HCT116 (cell line): ENCODE measurements around the gene MORN5. TPM values are rescaled to one million over a fixed set of nuclear protein-coding genes. Genes with fewer than 3 reads are reported as not detected.
"Not testable (repeated sequence)": the region's sequence is repeated elsewhere in the genome, so short reads cannot be mapped to it uniquely, and the experiment has no call there.

Experiments
- ATAC-seq: fragments of 200-7000 bp; cut with Tn5 transposase; 2 replicates; pipeline ENCODE4 v1.9.1; 2020; ENCODE audit warnings: mild to moderate bottlenecking, moderate library complexity
- BruUV-seq: library from RNA; stranded (reverse); fragments of 400-500 nt; replicated peaks from 2 replicates; lab custom pipeline; 2021; lab: Mats Ljungman, UMichigan
- CTCF ChIA-PET: fragments of 300-600 bp; sonication (Branson Sonifier 250); formaldehyde crosslinking; loops from one replicate; lab custom pipeline; 2021; ENCODE audit warnings: antibody characterized with exemption; lab: Charles Lee
- POLR2A ChIA-PET: fragments of 300-600, 350-600 bp; sonication (Branson Sonifier 250); formaldehyde crosslinking; loops from one replicate; lab custom pipeline; 2021; ENCODE audit warnings: antibody characterized with exemption; lab: Charles Lee
- RAD21 ChIA-PET, 2 experiments: fragments of 300-600 bp; sonication (Branson Sonifier 250); formaldehyde crosslinking; loops; one replicate each; lab custom pipeline; 2023; ENCODE audit warnings: low total read pairs in 2 of 2; ENCODE audit not compliant: uncharacterized antibody in 2 of 2, unreplicated experiment in 2 of 2, low non-redundant PET in 1 of 2; lab: Charles Lee
- DNase-seq: peaks from one replicate; pipeline ENCODE4 v3.0.0-alpha.2; 2010; ENCODE audit warnings: low read depth, low spot score
- H2AFZ ChIP-seq: fragments of 200-600 bp; shearing (Covaris generic), sonication (generic); 2 replicates; pipeline ENCODE4 v1.6.1; 2017; ENCODE audit warnings: low read depth, mixed run types, mixed read lengths, antibody characterized with exemption, low read length; ENCODE audit not compliant: poor library complexity, severe bottlenecking
- H3K27ac ChIP-seq: 2 replicates; pipeline ENCODE4 v1.5.1; 2012; ENCODE audit warnings: low read depth, low read length
- H3K27me3 ChIP-seq: fragments of 200-600 bp; sonication (generic); 2 replicates; pipeline ENCODE4 v1.6.1; 2016; ENCODE audit warnings: mixed run types, low read length, mixed read lengths; ENCODE audit not compliant: insufficient read depth
- H3K36me3 ChIP-seq, 2 experiments: fragments of 200-500 bp in 1 of 2; fragments of 200-600 bp in 1 of 2; sonication (Bioruptor generic) in 1 of 2; sonication (generic) in 1 of 2; 2 replicates each; pipeline versions ENCODE4 v1.5.1 to v1.6.1; 2014 to 2016; ENCODE audit warnings: low read length in 2 of 2, inconsistent platforms in 1 of 2, mixed read lengths in 1 of 2, mixed run types in 1 of 2; ENCODE audit not compliant: insufficient read depth in 2 of 2, control insufficient read depth in 1 of 2
- H3K4me1 ChIP-seq, 2 experiments: fragments of 200-600 bp in 1 of 2; sonication (generic) in 1 of 2; 2 replicates each; pipeline versions ENCODE4 v1.5.1 to v1.6.1; 2012 to 2017; ENCODE audit warnings: low read length in 2 of 2, inconsistent platforms in 1 of 2, mild to moderate bottlenecking in 1 of 2, mixed read lengths in 1 of 2, mixed run types in 1 of 2, moderate library complexity in 1 of 2; ENCODE audit not compliant: insufficient read depth in 2 of 2, control insufficient read depth in 1 of 2
- H3K4me2 ChIP-seq: fragments of 200-600 bp; sonication (generic); 2 replicates; pipeline ENCODE4 v1.6.1; 2017; ENCODE audit warnings: mixed run types, low read length, mixed read lengths
- H3K4me3 ChIP-seq, 2 experiments: fragments of 200-600 bp in 1 of 2; sonication (generic) in 1 of 2; replicated peaks in 1 of 2; 2 replicates each; pipeline ENCODE4 v1.5.1; 2011 to 2016; ENCODE audit warnings: low read length in 2 of 2, control low read depth in 1 of 2, low read depth in 1 of 2, mild to moderate bottlenecking in 1 of 2, mixed read lengths in 1 of 2, mixed run types in 1 of 2
- H3K79me2 ChIP-seq: fragments of 200-600 bp; sonication (generic); 2 replicates; pipeline ENCODE4 v1.6.1; 2017; ENCODE audit warnings: mild to moderate bottlenecking, mixed run types, low read length, moderate library complexity, mixed read lengths; ENCODE audit not compliant: insufficient read depth
- H3K9ac ChIP-seq: fragments of 200-600 bp; sonication (generic); 2 replicates; pipeline ENCODE4 v1.6.1; 2016; ENCODE audit warnings: low read length, mixed read lengths
- H3K9me2 ChIP-seq: fragments of 200-600 bp; sonication (generic), shearing (Covaris generic); 2 replicates; pipeline ENCODE4 v1.6.1; 2017; ENCODE audit warnings: mixed run types, mild to moderate bottlenecking, moderate library complexity; ENCODE audit not compliant: insufficient read depth
- H3K9me3 ChIP-seq, 2 experiments: fragments of 200-500 bp in 1 of 2; fragments of 200-600 bp in 1 of 2; sonication (Bioruptor generic) in 1 of 2; sonication (generic) in 1 of 2; 2 replicates each; pipeline ENCODE4 v1.6.1; 2014 to 2017; ENCODE audit warnings: low read length in 2 of 2, mixed read lengths in 2 of 2, inconsistent platforms in 1 of 2, low read depth in 1 of 2, mild to moderate bottlenecking in 1 of 2, mixed run types in 1 of 2, moderate library complexity in 1 of 2; ENCODE audit not compliant: control insufficient read depth in 1 of 2, insufficient read depth in 1 of 2
- H4K20me1 ChIP-seq: fragments of 200-600 bp; sonication (generic), shearing (Covaris generic); 2 replicates; pipeline ENCODE4 v1.6.1; 2017; ENCODE audit warnings: mixed run types, mild to moderate bottlenecking, moderate library complexity; ENCODE audit not compliant: insufficient read depth
- EGR1 ChIP-seq: IDR thresholded peaks from 2 replicates; pipeline ENCODE4 v1.6.1; 2012; ENCODE audit warnings: low read depth
- intact Hi-C: fragments of 100-400 bp; cut with micrococcal nuclease; formaldehyde crosslinking; loops from 2 replicates; pipeline ENCODE4 v1.10.0; 2022
- total RNA-seq: library from RNA; stranded (reverse); gene quantifications from one replicate; pipeline ENCODE4 v1.2.1, GENCODE V29; 2021; ENCODE audit not compliant: unreplicated experiment

Gene MORN5
- total RNA-seq, 1 experiment from 2014 or later, result not detected

GRCh38 chr9:122116448-122117173 is 43.1 kb upstream of the MORN5 start:
- POLR2A ChIA-PET, result no interaction called here

GRCh38 chr9:122117241-122117640 is 42.5 kb upstream of the MORN5 start:
- POLR2A ChIA-PET, H3K9me2 ChIP-seq, H3K36me3 ChIP-seq, H3K9me3 ChIP-seq, H3K27me3 ChIP-seq, H3K27ac ChIP-seq, H4K20me1 ChIP-seq, BruUV-seq, H3K4me2 ChIP-seq, DNase-seq, H2AFZ ChIP-seq, H3K79me2 ChIP-seq, H3K9ac ChIP-seq, H3K4me3 ChIP-seq, H3K4me1 ChIP-seq, intact Hi-C loops, ATAC-seq: not testable (repeated sequence)
- CTCF ChIA-PET, result interaction anchor here (2.4 kb wide), 1 partner anchor 18 kb away, joined by 14 read pairs; no protein-coding TSS in a partner anchor
- RAD21 ChIA-PET, result interaction anchor here in 1 of 2 experiments (0.7 kb wide), 1 partner anchor 18 kb away, joined by 6 read pairs; no protein-coding TSS in a partner anchor

More at GRCh38 chr9:122116448-122117173, 43.1 kb upstream of the MORN5 start:
- Histone ChIP-seq H3K27me3 (peaks cover 4% of the 10 kb centered on the region), H3K9me2 (no peaks in the 10 kb centered on the region), H3K36me3 (no peaks in the 10 kb centered on the region)
- DNase-seq, result no peak
- intact Hi-C loops, result no loop called here
- ChIA-PET CTCF (interaction anchor here (2.4 kb wide), 1 partner anchor 18 kb away, joined by 14 read pairs; no protein-coding TSS in a partner anchor), RAD21 (interaction anchor here (0.7 to 1.4 kb wide), 2 partner anchors 17 to 148 kb away, joined by 3 to 6 read pairs; partner anchors contain the start of genes MRRF (in 1 of the 2) and RBM18 (in 1 of the 2))
- BruUV-seq, result no TSS peak
- no peak for TF ChIP-seq EGR1
- TF ChIP-seq, all 23 proteins: peak for 0
- Histone ChIP-seq H3K4me2 (no peak overlapping the region), H3K79me2 (no peaks in the 10 kb centered on the region), H2AFZ (no peak overlapping the region), H3K9me3 (no peaks in the 10 kb centered on the region), H3K4me1 (no peaks in the 10 kb centered on the region), H3K9ac (no peak overlapping the region), H3K27ac (no peak overlapping the region), H4K20me1 (no peaks in the 10 kb centered on the region), H3K4me3 (no peak overlapping the region)
- no peak for ATAC-seq
